Left colon (tissue), 2 donors: ENCODE measurements around the gene FAM210B. TPM values are rescaled to one million over a fixed set of nuclear protein-coding genes. Genes with fewer than 3 reads are reported as not detected.
"Not testable (repeated sequence)": the region's sequence is repeated elsewhere in the genome, so short reads cannot be mapped to it uniquely, and the experiment has no call there.

Source experiments
- ATAC-seq: fragments of 200-7000 bp; cut with Tn5 transposase; one replicate; pipeline ENCODE4 v1.9.1; 2020; ENCODE audit warnings: mild to moderate bottlenecking, moderate library complexity
- DNase-seq, 2 donors: peaks; one replicate each; pipeline ENCODE4 v3.0.0-alpha.2; 2020
- intact Hi-C, 2 donors: fragments of 100-400 bp; cut with DNase I in 1 of 2; cut with micrococcal nuclease in 1 of 2; formaldehyde crosslinking; loops; one replicate each; pipeline versions ENCODE4 v1.11.2 to v1.14.0; 2022; cut with DNase I, micrococcal nuclease
- long read RNA-seq: library from polyadenylated mRNA; unstranded; transcript quantifications from one replicate; pipeline ENCODE4 v2.0.0, GENCODE V29; 2021
- total RNA-seq, 2 donors: library from RNA; stranded (reverse); fragmentation: NEBNext Ultra II Directional; extraction: Animal tissue kit (Norgen Biotek cat#: 25700); gene quantifications; one replicate each; pipeline ENCODE4 v1.2.1, GENCODE V29; 2021
- donor health status: DM: no; HTN: no; CAD: no.
- donor health status: DM: yes; HTN: yes; CAD: no.

Gene FAM210B, protein sequence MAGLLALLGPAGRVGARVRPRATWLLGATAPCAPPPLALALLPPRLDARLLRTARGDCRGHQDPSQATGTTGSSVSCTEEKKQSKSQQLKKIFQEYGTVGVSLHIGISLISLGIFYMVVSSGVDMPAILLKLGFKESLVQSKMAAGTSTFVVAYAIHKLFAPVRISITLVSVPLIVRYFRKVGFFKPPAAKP
- 10 to 100 TPM; 30.2 to 35.3 TPM for total RNA-seq
- long read RNA-seq, transcript FAM210B-201 (3 exons, 3,046 nt), result major isoform, 37 of 44 reads
- long read RNA-seq, partial matches to known transcripts, result 6 of 44 reads
- long read RNA-seq, other reads (novel, unspliced or antisense), result 0 of 44 reads

DNA sequence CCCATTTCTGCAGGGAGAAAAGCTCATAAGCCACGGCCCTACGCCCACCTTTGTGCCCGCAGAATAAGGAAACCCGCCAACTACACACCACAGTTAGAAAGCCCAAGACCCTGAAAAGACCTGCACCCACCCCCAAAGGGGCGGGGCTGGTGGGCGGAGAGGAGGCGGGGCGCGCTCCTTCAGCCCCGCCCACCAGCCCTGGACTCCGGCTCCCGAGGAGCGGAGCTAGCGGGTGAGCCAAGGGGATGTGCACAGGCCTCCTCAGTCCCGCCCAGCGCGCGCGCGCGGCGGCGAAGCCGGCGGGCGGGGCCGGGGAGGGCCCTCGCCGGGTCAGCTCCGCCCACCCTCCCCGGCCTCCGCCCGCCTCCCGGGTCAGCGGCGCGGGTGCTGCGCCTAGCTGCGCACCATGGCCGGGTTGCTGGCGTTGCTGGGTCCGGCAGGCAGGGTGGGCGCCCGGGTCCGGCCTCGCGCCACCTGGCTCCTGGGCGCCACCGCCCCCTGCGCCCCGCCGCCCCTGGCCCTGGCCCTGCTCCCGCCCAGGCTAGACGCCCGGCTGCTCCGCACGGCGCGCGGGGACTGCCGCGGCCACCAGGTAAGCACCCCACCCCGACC, at the start of gene FAM210B:
FAM210B (plus strand) TSS at position 375 of the 612 bp plus-strand sequence; CDS start at position 407, 32 bp downstream.
- intact Hi-C loops, result no loop called here
- DNase-seq (peak; percentile 86 to 89), ATAC-seq (peak; percentile 98)

DNA sequence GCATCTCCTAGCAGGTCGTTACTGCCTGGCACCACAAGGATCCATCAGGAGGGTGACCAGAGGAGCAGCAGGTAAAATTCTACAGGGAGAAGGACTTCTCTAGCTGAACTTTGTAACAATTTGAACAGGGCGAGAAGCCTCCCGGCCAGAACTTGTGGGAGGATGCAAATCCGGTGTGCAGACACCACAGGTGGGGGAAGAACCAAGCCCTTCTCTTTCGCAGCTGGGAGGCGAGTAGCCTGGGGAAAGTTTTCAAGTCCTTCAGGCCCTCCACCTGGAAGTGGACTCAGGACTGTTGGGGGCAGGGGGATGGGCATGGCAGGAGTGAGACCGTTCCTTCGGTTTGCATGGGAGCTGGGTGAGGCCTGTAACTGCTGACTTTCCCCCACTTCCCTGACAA, 42.7 kb upstream of the FAM210B start:
- DNase-seq, result no peak
- intact Hi-C loops, result no loop called here
- ATAC-seq, result no peak

DNA sequence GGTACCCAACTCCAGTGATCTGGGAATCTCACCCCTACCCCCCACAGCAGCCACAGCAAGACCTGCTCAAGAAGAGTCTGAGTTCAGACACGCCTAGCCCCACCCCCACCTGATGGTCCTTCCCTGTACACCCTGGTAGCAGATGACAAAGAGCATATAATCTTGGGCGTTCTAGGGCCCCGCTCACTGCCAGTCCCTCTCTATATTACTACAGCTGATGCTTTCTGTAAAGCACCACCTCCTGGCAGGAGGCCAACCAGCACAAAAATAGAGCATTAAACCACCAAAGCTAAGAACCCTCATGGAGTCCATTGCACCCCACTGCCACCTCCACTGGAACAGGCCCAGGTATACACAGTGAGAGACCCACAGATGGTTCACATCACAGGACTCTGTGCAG, 42.3 kb upstream of the FAM210B start:
- intact Hi-C loops, result no loop called here
- no peak for ATAC-seq
- no peak for DNase-seq

DNA sequence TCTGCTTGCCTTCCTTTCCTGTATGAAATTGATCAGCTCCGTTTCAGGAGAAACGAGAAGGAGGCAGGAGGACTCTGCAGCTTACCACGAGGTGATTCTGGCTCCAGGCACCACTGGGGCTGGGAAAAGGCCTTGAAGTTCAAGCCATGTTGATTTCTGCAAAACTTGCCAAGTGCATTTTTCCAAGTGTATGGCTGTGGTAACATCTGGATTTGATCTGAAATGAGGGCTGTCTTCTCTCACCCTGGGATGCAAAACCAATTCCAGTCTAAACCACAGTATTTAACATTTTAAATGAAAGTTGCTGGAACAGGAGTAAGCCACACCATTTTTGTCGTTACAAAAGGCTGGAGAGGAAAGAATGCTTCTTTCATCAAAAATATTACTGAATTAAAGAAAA, 36.1 kb upstream of the FAM210B start:
- intact Hi-C loops, result no loop called here
- ATAC-seq (no peak), DNase-seq (no peak)

DNA sequence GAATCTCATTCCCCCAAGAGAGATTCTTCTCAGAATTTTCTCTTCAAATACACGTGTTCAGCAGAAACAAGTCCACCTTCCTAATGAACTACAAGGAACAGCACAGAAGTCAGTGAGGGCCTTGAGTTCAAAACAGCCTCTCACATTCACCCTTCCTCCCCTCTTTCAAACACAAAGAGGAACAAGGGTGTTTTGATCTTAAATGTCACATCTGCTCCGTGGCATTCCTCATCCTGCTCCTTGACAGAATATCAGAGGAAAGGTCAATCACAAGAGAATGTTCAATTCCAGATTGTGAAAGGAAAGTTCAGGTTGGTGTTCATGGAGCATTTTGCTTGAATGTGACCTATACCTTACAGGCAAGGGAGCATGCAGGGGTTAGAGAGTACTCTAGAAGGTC, 35.6 kb upstream of the FAM210B start:
- ATAC-seq, result no peak
- no peak for DNase-seq
- intact Hi-C loops, result no loop called here

DNA sequence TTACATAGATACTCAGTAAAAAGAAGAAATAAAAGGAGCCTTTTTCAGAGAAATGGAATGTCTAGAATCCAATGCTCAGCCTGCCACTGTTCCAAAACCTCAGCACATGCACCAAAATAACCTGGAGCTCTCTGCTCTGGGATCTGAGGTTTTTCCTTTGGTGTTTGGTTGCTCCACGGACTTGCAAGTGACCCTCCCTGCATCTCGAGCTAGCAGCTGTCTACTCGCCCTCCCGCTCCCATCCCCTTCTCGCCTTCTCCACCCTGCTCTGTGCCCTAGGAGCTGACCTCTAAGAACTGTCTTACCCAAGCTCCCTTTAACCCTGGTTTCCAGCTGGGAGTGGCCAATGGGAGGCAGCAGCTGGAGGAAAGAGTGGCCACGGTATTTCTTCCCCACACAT, 35.1 kb upstream of the FAM210B start:
- no peak for DNase-seq
- intact Hi-C loops, result no loop called here
- no peak for ATAC-seq

DNA sequence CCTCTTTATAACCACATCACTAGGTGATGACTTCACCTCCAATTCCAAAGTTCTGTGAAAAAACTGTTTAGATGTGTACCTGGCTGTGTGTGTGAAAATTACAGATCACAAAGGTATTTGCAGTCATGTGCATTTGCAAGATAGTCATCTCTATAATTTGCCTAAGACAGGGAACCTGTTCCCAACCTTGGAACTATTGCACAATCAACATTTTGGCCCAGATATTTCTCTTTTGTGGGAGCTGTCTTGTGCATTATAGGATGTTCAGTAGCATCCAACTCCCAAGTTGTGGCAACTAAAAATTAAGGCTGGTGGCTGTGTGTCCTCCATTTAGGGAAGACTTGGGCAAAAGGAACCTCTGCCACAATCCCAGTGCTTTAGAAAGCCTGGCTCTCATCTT, 34.0 kb upstream of the FAM210B start:
- ATAC-seq, result no peak
- no peak for DNase-seq
- intact Hi-C loops, result no loop called here

DNA sequence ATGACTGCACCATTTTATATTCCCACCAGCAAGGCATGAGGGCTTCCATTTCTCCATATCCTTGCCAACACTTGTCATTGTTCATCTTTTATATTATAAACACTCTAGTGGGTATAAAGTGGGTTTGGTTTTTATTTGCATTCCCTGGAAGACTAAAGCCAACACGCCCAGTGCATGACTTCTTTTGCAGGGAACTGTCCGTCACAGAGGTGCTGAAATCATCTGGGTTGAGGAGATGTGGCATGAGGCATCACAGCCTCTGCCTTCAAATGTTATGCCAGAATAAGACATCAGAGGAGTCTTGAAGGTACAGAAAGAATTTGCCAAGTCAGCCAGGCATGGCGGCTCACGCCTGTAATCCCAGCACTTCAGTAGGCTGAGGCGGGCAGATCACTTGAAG, 29.9 kb upstream of the FAM210B start:
- ATAC-seq (no peak), DNase-seq (peak in 1 of 2 donors; percentile 6)
- intact Hi-C loops, result no loop called here

DNA sequence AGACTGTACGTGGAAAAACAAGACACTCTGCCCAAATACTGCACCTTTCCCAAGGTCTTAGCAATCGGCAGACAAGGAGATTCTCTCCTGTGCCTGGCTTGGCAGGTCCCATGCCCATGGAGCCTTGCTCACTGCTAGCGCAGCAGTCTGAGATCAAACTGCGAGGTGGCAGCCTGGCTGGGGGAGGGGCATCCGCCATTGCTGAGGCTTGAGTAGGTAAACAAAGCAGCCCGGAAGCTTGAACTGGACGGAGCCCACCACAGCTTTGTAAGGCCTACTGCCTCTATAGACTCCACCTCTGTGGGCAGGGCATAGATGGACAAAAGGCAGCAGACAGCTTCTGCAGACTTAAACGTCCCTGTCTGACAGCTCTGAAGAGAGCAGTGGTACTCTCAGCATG, 22.1 kb upstream of the FAM210B start:
- ATAC-seq, intact Hi-C loops, DNase-seq: not testable (repeated sequence)

DNA sequence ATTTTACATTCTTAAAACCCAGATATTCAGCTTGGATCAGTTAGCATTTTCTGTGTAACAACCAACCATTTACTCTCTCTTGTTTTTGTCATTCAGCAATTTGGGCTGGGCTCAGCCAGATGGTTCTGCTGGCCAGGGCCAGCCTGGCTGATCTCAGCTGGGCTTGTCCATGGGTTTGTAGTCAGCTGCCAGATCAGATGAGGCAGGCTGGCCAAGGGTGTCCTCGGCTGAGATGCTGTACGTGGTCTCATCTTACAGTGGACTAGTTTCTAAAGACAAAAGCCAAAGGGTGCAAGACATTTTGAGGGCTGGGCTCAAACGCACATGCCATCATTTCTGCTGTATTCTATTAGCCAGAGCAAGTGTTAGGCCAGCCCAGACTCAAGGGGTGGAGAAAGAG, 16.0 kb upstream of the FAM210B start:
- intact Hi-C loops, result no loop called here
- DNase-seq, result no peak
- ATAC-seq, result no peak

DNA sequence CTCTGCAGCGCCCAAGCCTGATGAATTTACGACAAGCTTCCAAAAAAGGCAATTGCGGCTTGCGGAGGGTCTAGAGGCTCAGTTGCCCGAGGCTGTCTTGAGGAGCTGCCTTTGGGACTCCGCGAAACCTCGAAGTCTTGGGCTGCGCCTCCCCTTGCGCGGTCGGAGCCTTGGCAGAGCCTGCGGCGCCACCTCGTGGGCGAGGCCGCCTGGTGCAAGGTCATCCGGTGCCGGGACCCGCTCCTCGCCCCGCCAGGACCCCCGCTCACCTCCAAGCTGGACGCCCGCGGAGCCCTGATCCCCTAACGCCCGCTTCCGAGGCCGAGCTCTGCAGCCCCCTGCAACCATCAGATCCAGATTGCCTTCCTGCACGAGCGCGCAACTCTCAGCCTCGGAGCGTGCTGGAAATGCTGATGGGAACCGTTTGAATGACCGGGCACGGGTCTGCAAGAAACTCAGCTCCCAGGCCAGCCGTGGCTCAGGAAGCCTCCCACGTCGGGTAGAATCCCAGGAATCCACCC, 14.9 kb upstream of the FAM210B start:
- intact Hi-C loops, result no loop called here
- peak in 1 of 2 donors; percentile 21 for DNase-seq
- ATAC-seq, result peak; percentile 49

DNA sequence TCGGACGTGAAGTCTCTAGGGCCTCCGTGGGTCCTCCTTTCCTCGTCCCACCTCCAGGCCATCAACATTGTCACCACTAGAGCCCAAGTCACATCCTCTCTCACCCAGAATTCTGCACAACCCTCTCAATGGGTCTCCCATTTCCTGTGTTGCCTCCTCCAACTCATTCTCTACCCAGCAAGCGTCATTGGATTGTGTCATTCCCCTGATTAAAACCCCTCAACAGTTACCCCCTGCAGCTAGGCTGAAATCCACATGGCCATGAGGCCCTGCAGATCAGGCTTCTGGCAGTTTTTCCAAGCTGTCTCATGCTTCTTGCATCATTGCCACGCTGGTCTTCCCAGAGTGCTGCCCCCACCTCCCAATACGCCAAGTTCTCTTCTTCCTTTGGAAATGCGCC, 12.9 kb upstream of the FAM210B start:
- intact Hi-C loops, result no loop called here

DNA sequence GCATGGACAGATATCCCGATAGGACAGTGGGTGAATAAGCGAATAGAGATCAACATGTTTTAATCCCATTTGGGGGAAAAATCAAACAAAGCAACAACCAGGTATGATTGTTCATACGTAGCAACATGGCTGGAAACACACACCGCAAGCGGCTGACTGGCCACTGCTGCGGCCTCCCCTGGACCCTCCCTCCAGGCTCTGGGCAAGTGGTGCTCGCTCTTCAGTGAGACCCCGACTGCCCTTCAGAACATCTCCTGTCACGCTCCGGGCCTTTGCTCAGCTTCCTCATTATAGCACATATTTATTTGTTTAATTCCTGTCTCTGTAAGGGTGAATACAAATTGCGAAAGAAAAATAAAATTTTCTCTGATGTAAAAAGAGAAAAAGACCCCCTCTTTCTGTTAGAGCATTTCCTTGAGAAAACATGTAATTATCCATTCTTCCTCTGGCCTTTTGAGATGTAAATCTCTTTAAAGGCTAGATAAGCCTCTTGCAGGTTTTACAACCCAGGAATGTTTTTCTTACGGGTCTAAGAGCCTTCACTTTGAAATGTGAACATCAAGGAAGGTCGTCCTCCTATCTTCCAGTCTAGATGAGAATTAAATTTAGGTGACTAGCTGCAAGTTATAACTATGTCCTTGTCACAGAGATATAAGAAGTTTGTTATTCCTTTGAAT, 11.0 kb upstream of the FAM210B start:
- ATAC-seq (no peak), DNase-seq (no peak)
- intact Hi-C loops, result no loop called here

More for the DNA sequence above, 12.9 kb upstream of the FAM210B start:
- ATAC-seq, result no peak
- DNase-seq, result no peak

DNA sequence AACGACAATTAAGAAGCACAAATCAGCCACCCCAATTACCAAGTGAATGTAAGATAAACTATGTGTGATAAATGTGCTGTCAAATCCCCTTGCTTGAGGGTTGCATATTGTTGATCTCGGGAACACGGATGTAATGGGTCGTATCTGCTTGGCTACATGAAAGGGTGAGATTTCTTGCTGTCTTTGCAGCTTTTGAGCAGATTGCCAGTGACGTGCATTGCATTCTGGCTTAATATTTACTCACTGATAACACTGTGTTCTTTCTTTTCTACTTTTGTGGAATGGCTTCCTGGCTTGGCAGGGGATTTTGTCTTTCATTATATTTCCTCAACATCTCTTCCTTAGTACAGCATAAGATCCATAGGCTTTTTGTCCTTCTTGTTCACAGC, 10.5 kb upstream of the FAM210B start:
- ATAC-seq (peak; percentile 42), DNase-seq (no peak)
- intact Hi-C loops, result no loop called here

DNA sequence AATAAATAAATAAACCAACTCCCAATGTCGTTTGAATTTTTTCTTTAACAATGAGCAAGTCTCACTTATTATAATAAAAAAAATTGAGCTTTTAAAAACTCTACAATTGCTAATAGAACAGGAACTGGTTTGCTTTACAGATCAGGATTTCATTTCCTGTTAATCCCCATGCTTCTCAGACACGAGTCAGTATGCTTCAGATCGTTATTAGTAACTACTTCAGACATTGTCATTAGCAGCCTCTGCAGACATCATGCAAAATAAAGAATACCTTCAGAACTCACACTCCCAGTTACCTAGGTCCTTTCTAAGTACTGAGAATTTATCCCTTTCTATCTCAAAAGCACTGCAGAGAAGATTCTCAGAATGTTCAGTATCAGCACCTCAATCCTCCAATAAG, 10.0 kb upstream of the FAM210B start:
- DNase-seq (no peak), ATAC-seq (no peak)
- intact Hi-C loops, result no loop called here

DNA sequence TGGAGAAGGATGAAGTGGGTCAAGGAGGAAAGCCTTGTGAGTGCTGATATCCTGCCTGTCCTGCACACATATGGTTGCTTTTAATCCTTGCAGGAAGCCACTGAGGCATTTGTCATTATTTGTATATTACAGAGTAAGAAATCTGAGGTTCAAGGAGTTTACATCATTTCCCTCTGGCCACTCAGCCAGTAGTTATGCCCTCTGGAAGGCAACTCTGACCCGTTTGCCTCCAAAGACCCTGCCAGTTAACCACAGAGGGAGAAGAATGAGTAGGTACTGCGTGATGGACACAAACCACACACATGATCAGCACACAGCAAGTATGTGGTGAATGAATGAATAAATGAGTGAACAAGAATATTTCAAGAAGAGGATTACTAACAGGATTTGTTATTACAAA, 7.9 kb upstream of the FAM210B start:
- ATAC-seq, result no peak
- DNase-seq, result no peak
- intact Hi-C loops, result no loop called here

DNA sequence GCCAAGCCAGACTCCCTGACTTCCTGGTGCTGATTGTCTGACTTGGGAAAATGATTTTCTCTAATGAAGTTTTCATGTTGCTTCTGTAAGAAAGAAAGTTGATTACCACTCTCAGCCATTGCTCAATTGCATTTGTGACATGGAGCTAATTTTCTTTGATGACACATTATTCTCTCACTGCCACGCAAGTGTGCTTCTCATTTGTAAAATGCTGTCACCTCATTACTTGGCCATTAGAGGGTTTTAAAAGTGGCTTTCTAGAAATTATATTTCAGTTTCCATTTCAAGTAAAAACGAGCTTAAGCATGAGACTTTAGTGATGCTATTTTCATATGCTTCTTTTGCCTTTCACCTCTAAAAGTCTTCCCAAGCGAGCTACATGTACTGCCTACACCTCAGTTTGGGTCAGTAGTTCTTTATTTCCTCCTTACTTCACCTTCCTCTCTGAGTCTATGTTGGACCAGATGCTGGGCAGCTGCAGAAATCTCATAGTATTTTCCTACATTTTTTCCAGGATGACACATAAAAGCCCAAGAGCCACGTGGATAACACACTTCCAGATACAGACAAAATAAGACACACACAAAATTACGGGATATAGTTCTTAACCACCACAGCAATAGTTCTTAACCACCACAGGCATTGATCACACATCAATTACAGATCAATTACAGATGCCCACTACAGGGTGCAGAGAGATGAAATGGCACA, 6.3 kb upstream of the FAM210B start:
- ATAC-seq (no peak), DNase-seq (no peak)
- intact Hi-C loops, result no loop called here

DNA sequence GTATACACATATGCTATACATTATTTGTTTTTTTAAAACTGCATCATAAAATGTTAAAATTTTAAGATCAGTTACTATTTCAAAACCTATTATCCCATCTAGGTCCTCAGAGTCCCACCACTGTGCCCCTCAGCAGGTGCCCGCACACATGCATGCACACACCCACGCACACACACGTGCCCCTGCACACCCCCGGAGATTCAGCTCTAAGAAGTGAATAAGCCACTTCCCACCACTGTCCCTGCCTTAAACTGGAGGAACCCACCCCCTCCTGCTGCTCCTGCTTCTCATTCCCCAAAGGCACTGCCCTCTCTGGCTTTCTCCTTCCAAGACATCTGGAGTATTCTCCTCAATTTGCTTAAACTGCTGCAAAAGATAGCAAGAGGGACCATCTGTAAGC, 5.4 kb upstream of the FAM210B start:
- no peak for DNase-seq
- intact Hi-C loops, result no loop called here
- ATAC-seq, result no peak

DNA sequence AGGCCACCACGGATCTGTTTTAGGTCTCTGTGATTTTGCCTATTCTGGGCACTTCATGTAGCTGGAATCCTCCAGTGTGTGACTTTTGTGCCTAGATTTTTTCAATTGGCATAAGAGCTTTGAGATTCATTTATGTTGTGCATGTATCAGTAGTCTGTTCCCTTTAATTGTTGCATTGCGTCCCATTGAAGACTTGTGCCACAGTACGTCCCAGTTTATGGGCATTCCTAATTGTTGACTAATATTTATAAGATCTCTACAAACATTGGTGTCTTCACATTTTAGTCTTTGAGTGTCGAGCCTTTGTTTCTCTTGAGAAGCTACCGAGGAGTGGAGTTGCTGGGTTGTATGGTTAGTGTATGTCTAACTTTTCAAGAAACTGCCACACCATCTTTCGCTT, 704 bp upstream of the FAM210B start:
- intact Hi-C loops, result no loop called here
- ATAC-seq, result no peak
- no peak for DNase-seq
